HFF-Myc (cell line): ENCODE results near the gene RRH.
"Not testable (repeated sequence)": the region's sequence is repeated elsewhere in the genome, so short reads cannot be mapped to it uniquely, and the experiment has no call there.

ENCODE experiments used
- DNase-seq: peaks from one replicate; pipeline ENCODE4 v3.0.0-alpha.2; 2011; ENCODE audit warnings: low read depth; ENCODE audit errors: extremely low read depth
- H3K4me3 ChIP-seq: replicated peaks from 2 replicates; pipeline ENCODE4 v1.5.1; 2011; ENCODE audit warnings: low read depth, mild to moderate bottlenecking, control low read depth, low read length
- TF ChIP-seq, protein P1 (sequence below): IDR thresholded peaks from 2 replicates; pipeline ENCODE4 v1.5.1; 2012; ENCODE audit warnings: mild to moderate bottlenecking, low read depth, low read length, control low read depth; ENCODE audit errors: missing control alignments

The RRH gene, protein sequence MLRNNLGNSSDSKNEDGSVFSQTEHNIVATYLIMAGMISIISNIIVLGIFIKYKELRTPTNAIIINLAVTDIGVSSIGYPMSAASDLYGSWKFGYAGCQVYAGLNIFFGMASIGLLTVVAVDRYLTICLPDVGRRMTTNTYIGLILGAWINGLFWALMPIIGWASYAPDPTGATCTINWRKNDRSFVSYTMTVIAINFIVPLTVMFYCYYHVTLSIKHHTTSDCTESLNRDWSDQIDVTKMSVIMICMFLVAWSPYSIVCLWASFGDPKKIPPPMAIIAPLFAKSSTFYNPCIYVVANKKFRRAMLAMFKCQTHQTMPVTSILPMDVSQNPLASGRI

GRCh38 chr4:109827672-109828071 lies at the start of gene RRH:
TSS of gene RRH (plus strand) at chr4:109827972. CDS start at chr4:109828028, 56 bp downstream.
- DNase-seq: no peak
- TF ChIP-seq, protein P1, sequence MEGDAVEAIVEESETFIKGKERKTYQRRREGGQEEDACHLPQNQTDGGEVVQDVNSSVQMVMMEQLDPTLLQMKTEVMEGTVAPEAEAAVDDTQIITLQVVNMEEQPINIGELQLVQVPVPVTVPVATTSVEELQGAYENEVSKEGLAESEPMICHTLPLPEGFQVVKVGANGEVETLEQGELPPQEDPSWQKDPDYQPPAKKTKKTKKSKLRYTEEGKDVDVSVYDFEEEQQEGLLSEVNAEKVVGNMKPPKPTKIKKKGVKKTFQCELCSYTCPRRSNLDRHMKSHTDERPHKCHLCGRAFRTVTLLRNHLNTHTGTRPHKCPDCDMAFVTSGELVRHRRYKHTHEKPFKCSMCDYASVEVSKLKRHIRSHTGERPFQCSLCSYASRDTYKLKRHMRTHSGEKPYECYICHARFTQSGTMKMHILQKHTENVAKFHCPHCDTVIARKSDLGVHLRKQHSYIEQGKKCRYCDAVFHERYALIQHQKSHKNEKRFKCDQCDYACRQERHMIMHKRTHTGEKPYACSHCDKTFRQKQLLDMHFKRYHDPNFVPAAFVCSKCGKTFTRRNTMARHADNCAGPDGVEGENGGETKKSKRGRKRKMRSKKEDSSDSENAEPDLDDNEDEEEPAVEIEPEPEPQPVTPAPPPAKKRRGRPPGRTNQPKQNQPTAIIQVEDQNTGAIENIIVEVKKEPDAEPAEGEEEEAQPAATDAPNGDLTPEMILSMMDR: no peak
- H3K4me3 ChIP-seq: no peak within 1 kb of the TSS

DNA sequence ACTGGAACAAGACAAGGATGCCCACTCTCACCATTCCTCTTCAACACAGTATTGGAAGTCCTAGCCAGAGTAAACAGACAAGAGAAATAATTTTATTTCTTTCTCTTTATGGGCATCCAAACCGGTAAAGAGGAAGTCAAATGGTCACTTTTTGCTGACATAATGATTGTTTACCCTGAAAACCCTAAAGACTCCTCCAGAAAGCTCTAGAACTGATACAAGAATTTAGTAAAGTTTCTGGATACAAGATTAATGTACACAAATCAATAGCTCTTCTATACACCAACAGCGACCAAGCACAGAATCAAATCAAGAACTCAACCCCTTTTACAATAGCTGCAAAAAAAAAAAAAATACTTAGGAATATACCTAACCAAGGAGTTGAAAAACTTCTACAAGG lies 45.7 kb upstream of the RRH start:
- DNase-seq, H3K4me3 ChIP-seq: not testable (repeated sequence)

DNA sequence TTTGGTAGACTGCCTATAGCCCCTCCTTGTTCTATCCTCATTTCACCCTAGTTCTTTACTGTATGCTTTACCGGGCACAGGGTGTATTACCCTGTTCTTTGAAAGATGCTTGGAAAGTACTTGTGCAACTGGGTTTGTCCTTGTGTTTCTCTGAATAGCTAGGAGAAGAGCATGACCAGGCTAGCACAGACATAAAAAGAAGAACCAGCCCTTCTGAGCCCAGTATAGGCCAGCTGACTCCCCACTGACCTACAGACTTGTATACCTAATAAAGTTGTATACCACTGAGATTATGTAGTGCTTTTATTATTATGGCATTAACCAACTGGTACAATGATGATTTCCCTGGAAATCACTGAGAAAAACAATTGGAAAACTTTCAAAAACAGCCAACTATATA lies 40.9 kb upstream of the RRH start:
- TF ChIP-seq, protein P1: no peak
- no peak overlapping the region for H3K4me3 ChIP-seq
- DNase-seq: no peak

GRCh38 chr4:109787807-109788206 lies 40.0 kb upstream of the RRH start:
- no peak for DNase-seq
- no peak overlapping the region for H3K4me3 ChIP-seq
- TF ChIP-seq, protein P1: no peak

DNA sequence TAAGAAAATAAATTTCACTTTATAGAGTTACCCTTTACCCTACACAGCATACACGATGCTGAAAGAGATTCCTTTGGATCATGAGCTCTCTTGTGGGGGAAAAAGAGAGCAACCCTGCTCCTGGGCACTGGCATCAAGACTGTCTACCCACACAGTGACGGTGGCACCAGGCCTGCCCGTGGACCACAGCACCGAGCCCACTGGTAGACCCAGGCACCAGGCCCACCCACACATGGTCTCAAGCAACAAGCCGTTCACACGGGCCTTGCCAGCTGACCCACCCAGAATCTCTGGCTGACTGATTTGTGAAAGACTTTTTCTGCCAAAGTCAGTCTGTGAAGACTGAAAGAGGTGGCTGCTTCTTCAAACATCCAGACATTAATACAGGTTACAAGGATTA lies 32.7 kb upstream of the RRH start:
- DNase-seq: no peak
- TF ChIP-seq, protein P1: no peak
- no peak overlapping the region for H3K4me3 ChIP-seq

DNA sequence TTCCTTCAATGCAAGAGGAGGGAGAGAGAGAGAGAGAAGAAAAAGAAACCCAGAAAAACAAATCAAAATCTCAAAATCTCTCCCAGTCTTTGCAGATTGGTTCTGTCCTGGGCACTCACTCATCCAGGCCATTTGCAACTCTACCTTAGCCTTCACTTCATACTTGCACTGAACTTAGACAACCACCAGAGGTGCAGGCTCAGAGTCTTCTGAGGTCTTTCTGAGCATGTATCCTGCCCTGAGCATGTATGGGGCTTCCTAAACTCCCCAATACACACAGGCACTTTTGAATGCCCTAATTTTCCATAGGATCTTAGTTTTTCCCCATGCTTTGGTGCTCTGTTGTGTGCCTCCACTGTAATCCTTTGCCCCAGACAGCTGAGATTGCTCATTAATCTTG lies 28.9 kb upstream of the RRH start:
- no peak overlapping the region for H3K4me3 ChIP-seq
- DNase-seq: no peak
- TF ChIP-seq, protein P1: no peak

- TF ChIP-seq, protein P1: no peak
- DNase-seq: no peak
- no peak overlapping the region for H3K4me3 ChIP-seq
These were observed 26.5 kb upstream of the RRH start for GRCh38 chr4:109801099-109801789.
